GM12801 (cell line): Measurements from ENCODE around the gene BCAS1.

ENCODE experiments used
- CTCF ChIP-seq: IDR thresholded peaks from one replicate; pipeline ENCODE4 v1.5.1; 2011; ENCODE audit warnings: control low read depth; ENCODE audit not compliant: insufficient read length; ENCODE audit errors: extremely low read depth

The BCAS1 gene

GRCh38 chr20:54070187-54070987, at the start of gene BCAS1:
Gene BCAS1, minus strand, starts transcription at chr20:54070594. Its CDS starts 11,876 bp downstream, at chr20:54058718.
- TF ChIP-seq CTCF, result no peak

GRCh38 chr20:54119744-54120143, 49.4 kb upstream of the BCAS1 start:
- no peak for TF ChIP-seq CTCF

DNA sequence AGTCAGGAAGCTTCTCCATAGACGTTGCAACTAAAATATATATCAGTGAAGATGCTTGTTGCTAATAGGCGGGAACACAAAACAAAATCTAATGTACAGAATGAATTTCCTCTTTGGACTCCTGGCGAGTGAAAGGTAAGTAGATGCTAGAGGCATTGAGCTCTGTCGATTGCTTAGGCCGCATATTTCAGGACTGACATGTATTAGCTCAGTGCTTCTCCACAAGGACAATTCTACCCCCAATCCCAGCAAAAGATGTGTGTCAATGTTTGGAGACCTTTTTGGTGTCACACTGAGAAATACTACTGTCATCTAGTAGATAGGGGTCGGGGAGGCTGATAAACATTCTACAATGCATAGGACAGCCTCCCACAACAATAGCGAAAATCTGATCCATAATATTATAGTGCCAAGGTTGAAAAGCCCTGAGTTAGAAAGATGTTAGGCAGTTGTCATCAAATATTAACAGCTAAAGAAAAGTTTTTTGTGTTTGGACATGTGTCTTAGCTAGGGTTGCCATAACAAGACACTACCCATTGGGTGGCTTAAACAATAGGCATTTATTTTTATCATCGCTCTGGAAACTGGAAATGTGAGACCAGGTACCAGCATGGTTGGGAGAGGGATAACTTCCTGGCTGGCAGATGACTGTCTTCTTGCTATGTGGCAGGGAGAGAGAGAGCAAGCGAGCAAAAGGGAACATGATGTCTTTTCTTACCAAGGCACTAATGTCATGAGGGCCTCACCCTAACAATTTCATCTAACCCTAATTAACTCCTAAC, 48.0 kb upstream of the BCAS1 start:
- no peak for TF ChIP-seq CTCF

- no peak for TF ChIP-seq CTCF
Measured at GRCh38 chr20:54116550-54117235, 46.3 kb upstream of the BCAS1 start.

GRCh38 chr20:54115172-54115854, 44.9 kb upstream of the BCAS1 start:
- no peak for TF ChIP-seq CTCF

DNA sequence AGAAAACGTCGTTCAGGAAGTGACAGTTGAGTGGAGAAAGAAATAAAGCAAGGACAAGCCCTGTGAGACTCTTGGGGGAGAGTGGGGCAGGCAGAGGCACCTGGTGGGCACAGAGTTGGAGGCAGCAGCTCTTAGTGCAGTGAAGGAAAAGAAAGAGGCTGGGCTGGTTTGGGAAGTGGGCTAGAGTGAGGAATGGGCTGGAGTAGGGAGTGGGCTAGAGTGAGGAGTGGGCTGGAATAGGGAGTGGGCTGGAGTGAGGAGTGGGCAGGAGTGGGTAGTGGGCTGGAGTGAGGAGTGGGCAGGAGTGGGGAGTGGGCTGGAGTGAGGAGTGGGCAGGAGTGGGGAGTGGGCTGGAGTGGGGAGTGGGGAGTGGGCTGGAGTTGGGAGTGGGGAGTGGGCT, 43.7 kb upstream of the BCAS1 start:
- no peak for TF ChIP-seq CTCF

- no peak for TF ChIP-seq CTCF
Measured at GRCh38 chr20:54113566-54113965, 43.2 kb upstream of the BCAS1 start.
